Testis (tissue), 3 donors: Measurements from ENCODE around the gene PLXDC1. TPM values are rescaled to one million over a fixed set of nuclear protein-coding genes. Genes with fewer than 3 reads are reported as not detected.
"Not testable (repeated sequence)": the region's sequence is repeated elsewhere in the genome, so short reads cannot be mapped to it uniquely, and the experiment has no call there.

ENCODE experiments used
- DNase-seq: peaks from one replicate; pipeline ENCODE4 v3.0.0-alpha.2; 2019
- H3K27ac ChIP-seq, 2 donors: fragments of 200-600 bp; sonication (generic); one replicate each; pipeline ENCODE4 v1.5.1; 2019
- H3K27me3 ChIP-seq: fragments of 200-600 bp; sonication (generic); one replicate; pipeline ENCODE4 v1.5.1; 2019
- H3K36me3 ChIP-seq: fragments of 200-600 bp; sonication (generic); one replicate; pipeline ENCODE4 v1.5.1; 2017; ENCODE audit warnings: low read depth; ENCODE audit errors: missing control alignments
- H3K4me1 ChIP-seq: fragments of 200-600 bp; sonication (generic); one replicate; pipeline ENCODE4 v1.5.1; 2019
- H3K4me3 ChIP-seq, 2 donors: fragments of 200-600 bp; sonication (generic); one replicate each; pipeline ENCODE4 v1.5.1; 2017 to 2019
- H3K9me3 ChIP-seq: fragments of 200-600 bp; sonication (generic); one replicate; pipeline ENCODE4 v1.5.1; 2017
- CTCF ChIP-seq, 3 experiments: fragments of 450-650 bp in 2 of 3; fragments of 200-600 bp in 1 of 3; sonication (generic) in 1 of 3; IDR thresholded peaks; one replicate each; pipeline ENCODE4 v1.5.1; 2016 to 2019; ENCODE audit warnings: antibody characterized with exemption in 3 of 3, mild to moderate bottlenecking in 2 of 3, moderate library complexity in 1 of 3
- POLR2A ChIP-seq: fragments of 450-650 bp; IDR thresholded peaks from one replicate; pipeline ENCODE4 v1.6.1; 2017; ENCODE audit warnings: antibody characterized with exemption, mild to moderate bottlenecking, moderate library complexity
- WGBS, 2 donors: methylation state at CpG; one replicate each; pipeline ENCODE4 v1.1.5; 2018; 5-methylcytosine and 5-hydroxymethylcytosine counted together
- intact Hi-C: fragments of 100-400 bp; cut with DNase I; formaldehyde crosslinking; loops from one replicate; pipeline ENCODE4 v1.15.1; 2023; ENCODE audit warnings: low total_unique reads
- polyA plus RNA-seq: library from polyadenylated mRNA; stranded (reverse); fragments of 350-450 nt; fragmentation: Illumina TruSeq; extraction: RNeasy Lipid Tissue Mini Kit (QIAGEN cat#74804); gene quantifications from one replicate; pipeline ENCODE4 v1.2.3, GENCODE V29; 2014; ENCODE audit warnings: low read depth, low replicate concordance; ENCODE audit not compliant: insufficient read depth
- total RNA-seq, 2 donors: library from RNA; depleted of rRNA; stranded (reverse); fragments of >200 nt; gene quantifications; one replicate each; pipeline ENCODE4 v1.2.3, GENCODE V29; 2016

PLXDC1 gene
- total and polyA plus RNA-seq, 3 donors from 2014 or later, result 9.6 to 40.5 (median 14.8) TPM

GRCh38 chr17:39057701-39058206, 93.7 kb downstream of the PLXDC1 start:
- Histone ChIP-seq H3K27me3 (no peaks in the 10 kb centered on the region), H3K27ac (no peak overlapping the region), H3K4me3 (peak overlapping the region; percentile 36 to 64), H3K9me3 (no peaks in the 10 kb centered on the region), H3K4me1 (peaks cover 6% of the 10 kb centered on the region), H3K36me3 (no peaks in the 10 kb centered on the region)
- no peak for TF ChIP-seq CTCF (IDR thresholded peaks at IDR 0.05)
- intact Hi-C loops, result no loop called here
- DNase-seq, result no peak
- WGBS, 2 donors, result 55 to 64% methylated on average over 11 of the region's 11 CpGs

GRCh38 chr17:39054111-39054645, 97.3 kb downstream of the PLXDC1 start:
- DNase-seq, result peak; percentile 64
- no peaks in the 10 kb centered on the region for H3K36me3 ChIP-seq
- peaks cover 6% of the 10 kb centered on the region for H3K4me1 ChIP-seq
- intact Hi-C loops, result no loop called here
- no peak overlapping the region for H3K4me3 ChIP-seq
- no peaks in the 10 kb centered on the region for H3K27me3 ChIP-seq
- TF ChIP-seq CTCF (IDR thresholded peaks at IDR 0.05), result no peak
- no peak for TF ChIP-seq POLR2A
- no peaks in the 10 kb centered on the region for H3K9me3 ChIP-seq
- WGBS, 2 donors, result 40 to 42% methylated on average over 2 of the region's 2 CpGs
- no peak overlapping the region for H3K27ac ChIP-seq

- DNase-seq, H3K27me3 ChIP-seq, H3K36me3 ChIP-seq, H3K9me3 ChIP-seq, H3K4me1 ChIP-seq, intact Hi-C loops, H3K27ac ChIP-seq, H3K4me3 ChIP-seq: not testable (repeated sequence)
- 83 to 92% methylated on average over 3 of the region's 3 CpGs for WGBS, 2 donors
Observed at GRCh38 chr17:39052423-39052822, 99.0 kb downstream of the PLXDC1 start.

- intact Hi-C loops, result no loop called here
- DNase-seq, result no peak
- no peak overlapping the region for H3K27ac ChIP-seq
- 62 to 88% methylated on average over 9 to 12 of the region's 12 CpGs for WGBS, 2 donors
- no peaks in the 10 kb centered on the region for H3K27me3 ChIP-seq
- H3K4me3 ChIP-seq, result no peak overlapping the region
- no peaks in the 10 kb centered on the region for H3K4me1 ChIP-seq
- no peak for TF ChIP-seq CTCF (IDR thresholded peaks at IDR 0.05)
- TF ChIP-seq POLR2A, result no peak
- H3K36me3 ChIP-seq, result no peaks in the 10 kb centered on the region
- H3K9me3 ChIP-seq, result no peaks in the 10 kb centered on the region
Observed at GRCh38 chr17:39051001-39051585, 100.3 kb downstream of the PLXDC1 start.

- WGBS, 2 donors, result 86 to 91% methylated on average over 9 to 16 of the region's 16 CpGs
Observed at GRCh38 chr17:39045948-39046679, 105.3 kb downstream of the PLXDC1 start.

More at GRCh38 chr17:39045948-39046679, 105.3 kb downstream of the PLXDC1 start:
- H3K27me3 ChIP-seq, result no peaks in the 10 kb centered on the region
- TF ChIP-seq POLR2A (no peak), CTCF (IDR thresholded peaks at IDR 0.05) (no peak)
- H3K9me3 ChIP-seq, result no peaks in the 10 kb centered on the region
- H3K27ac ChIP-seq, result no peak overlapping the region
- intact Hi-C loops, result no loop called here
- H3K4me3 ChIP-seq, result no peak overlapping the region
- no peaks in the 10 kb centered on the region for H3K4me1 ChIP-seq
- DNase-seq, result no peak
- no peaks in the 10 kb centered on the region for H3K36me3 ChIP-seq
